Immature natural killer cell (primary cell): Measurements from ENCODE around the gene IQGAP2. TPM values are rescaled to one million over a fixed set of nuclear protein-coding genes. Genes with fewer than 3 reads are reported as not detected.
A peak's percentile ranks its signal among the peaks of the same experiment; 100 is the strongest.

Source experiments
- DNase-seq, 3 donors: peaks; one replicate each; pipeline ENCODE4 v3.0.0; 2022; ENCODE audit warnings: mixed read lengths in 1 of 3
- H3K27ac Mint-ChIP-seq, 6 donors: one replicate each; pipeline ENCODE4 v1.8.0; 2020; ENCODE audit warnings: mixed read lengths in 6 of 6, mild to moderate bottlenecking in 5 of 6, inconsistent platforms in 4 of 6, moderate library complexity in 3 of 6
- H3K27me3 Mint-ChIP-seq, 3 donors: one replicate each; pipeline ENCODE4 v1.8.0; 2020 to 2021; ENCODE audit warnings: low read depth in 3 of 3, mild to moderate bottlenecking in 3 of 3, mixed read lengths in 3 of 3, moderate library complexity in 3 of 3, inconsistent platforms in 1 of 3
- H3K36me3 Mint-ChIP-seq, 3 donors: one replicate each; pipeline ENCODE4 v1.8.0; 2020; ENCODE audit warnings: mixed read lengths in 3 of 3, inconsistent platforms in 2 of 3, mild to moderate bottlenecking in 2 of 3
- H3K4me1 Mint-ChIP-seq, 2 donors: one replicate each; pipeline ENCODE4 v1.8.0; 2020; ENCODE audit warnings: inconsistent platforms in 2 of 2, mild to moderate bottlenecking in 2 of 2, mixed read lengths in 2 of 2, moderate library complexity in 1 of 2
- H3K4me3 Mint-ChIP-seq, 5 donors: one replicate each; pipeline ENCODE4 v1.8.0; 2020; ENCODE audit warnings: mild to moderate bottlenecking in 5 of 5, mixed read lengths in 5 of 5, inconsistent platforms in 3 of 5, moderate library complexity in 3 of 5
- H3K9me3 Mint-ChIP-seq, 6 donors: one replicate each; pipeline ENCODE4 v1.8.0; 2020; ENCODE audit warnings: mild to moderate bottlenecking in 6 of 6, mixed read lengths in 6 of 6, inconsistent platforms in 4 of 6, moderate library complexity in 3 of 6
- polyA plus RNA-seq, 3 donors: library from polyadenylated mRNA; unstranded; fragments of 300-500 nt; fragmentation: Illumina TruSeq; gene quantifications; one replicate each; pipeline ENCODE4 v1.2.3, GENCODE V29; 2021

The IQGAP2 gene
- polyA plus RNA-seq, 3 donors from 2014 or later, result 38.8 to 92.5 (median 43.6) TPM

DNA sequence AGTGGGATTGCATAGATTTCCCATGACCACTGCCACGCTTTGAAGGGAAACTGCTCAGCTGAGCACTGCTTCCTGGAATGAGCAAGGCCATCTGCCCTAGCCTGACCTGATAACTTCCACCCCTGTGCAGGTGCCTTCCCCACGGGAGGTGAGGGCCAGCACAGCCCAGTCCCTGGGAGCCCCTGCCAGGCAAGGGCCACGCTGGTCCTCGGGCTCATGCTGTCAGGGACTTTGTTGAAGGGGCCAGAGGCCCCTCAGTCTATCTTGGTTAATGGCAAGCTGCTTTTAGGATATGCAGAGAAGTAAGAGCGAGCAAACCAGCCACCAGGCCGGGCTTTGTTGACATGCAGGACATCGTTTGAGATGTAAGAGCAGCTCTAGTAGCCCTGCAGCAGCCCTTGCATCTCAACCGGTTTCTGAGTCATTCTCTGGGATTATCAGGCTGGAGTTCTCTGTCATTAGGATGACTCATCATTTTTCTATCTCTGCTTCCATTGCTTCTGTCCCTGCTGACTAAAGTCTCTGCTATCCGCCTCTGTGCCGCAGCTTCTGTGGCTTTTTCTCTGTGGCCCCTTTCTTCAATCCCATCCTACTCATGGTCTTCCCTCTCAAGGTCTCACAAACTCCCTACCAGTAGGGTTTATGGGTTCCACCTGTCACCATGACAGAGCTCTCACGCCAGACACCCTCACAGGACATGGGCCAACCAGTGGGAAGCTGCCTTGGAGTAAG, 30.6 kb upstream of the IQGAP2 start:
- peaks cover 0 to 4% (median 2%) of the 10 kb centered on the region in 3 donors for H3K27me3 Mint-ChIP-seq
- H3K9me3 Mint-ChIP-seq, result no peaks in the 10 kb centered on the region
- no peak overlapping the region for H3K4me3 Mint-ChIP-seq
- peak overlapping the region in 1 of 6 donors; percentile 49 for H3K27ac Mint-ChIP-seq
- H3K4me1 Mint-ChIP-seq, result peaks cover 5 to 10% of the 10 kb centered on the region in 2 donors
- H3K36me3 Mint-ChIP-seq, result peaks cover 2 to 5% (median 3%) of the 10 kb centered on the region in 3 donors
- no peak for DNase-seq

DNA sequence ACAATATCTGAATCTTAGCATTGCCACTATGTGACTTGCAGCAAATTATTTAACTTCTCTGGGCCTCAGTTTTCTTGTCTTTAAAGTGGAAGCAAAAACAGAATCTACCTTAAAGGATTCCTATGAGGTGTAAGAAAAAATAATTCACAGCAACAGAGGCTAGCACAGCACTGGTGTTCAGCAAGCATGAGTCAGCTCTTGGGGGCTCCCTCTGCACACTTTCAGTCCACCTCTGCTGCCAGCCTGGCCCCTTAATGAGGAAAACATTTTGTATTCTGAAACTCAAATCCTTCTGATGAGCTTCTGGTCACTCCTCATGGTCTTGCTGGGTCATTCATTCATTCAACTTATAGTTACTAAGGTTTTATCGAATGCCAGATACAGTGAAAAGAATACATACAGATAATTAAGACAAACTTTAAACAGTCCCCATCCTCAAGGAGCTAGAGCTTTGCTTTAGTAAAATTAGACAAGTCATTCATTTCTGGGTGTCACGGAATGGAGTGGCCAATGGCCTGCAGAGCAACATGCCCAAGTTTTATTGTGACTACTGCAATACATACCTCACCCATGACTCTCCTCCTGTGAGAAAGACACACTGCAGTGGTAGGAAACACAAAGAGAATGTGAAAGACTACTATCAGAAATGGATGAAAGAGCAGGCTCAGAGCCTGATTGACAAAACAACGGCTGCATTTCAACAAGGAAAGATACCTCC, 26.8 kb upstream of the IQGAP2 start:
- Mint-ChIP-seq H3K4me1 (peaks cover 15 to 43% of the 10 kb centered on the region in 2 donors), H3K36me3 (peaks cover 2 to 5% (median 3%) of the 10 kb centered on the region in 3 donors), H3K4me3 (no peak overlapping the region), H3K27me3 (peaks cover 0 to 2% (median 0%) of the 10 kb centered on the region in 3 donors), H3K27ac (peak overlapping the region in 1 of 6 donors; percentile 13), H3K9me3 (no peaks in the 10 kb centered on the region)
- no peak for DNase-seq

DNA sequence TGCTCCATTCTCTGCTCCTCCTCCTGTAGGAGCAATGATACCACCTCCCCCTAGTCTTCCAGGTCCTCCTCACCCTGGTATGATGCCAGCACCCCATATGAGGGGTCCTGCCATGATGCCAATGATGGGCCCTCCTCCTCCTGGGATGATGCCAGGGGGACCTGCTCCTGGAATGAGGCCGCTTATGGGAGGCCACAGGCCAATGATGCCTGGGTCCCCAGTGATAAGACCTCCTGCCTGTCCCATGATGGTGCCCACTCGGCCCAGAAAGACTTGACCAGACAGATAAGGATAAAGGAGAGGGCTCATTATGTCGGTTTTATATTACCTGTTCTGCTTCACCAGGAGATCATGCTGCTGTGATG, 26.2 kb upstream of the IQGAP2 start:
- Mint-ChIP-seq H3K4me1 (peaks cover 15 to 43% of the 10 kb centered on the region in 2 donors), H3K9me3 (no peaks in the 10 kb centered on the region), H3K36me3 (peaks cover 2 to 5% (median 3%) of the 10 kb centered on the region in 3 donors), H3K4me3 (no peak overlapping the region), H3K27ac (peak overlapping the region in 1 of 6 donors; percentile 13), H3K27me3 (peaks cover 0 to 2% (median 0%) of the 10 kb centered on the region in 3 donors)
- no peak for DNase-seq

DNA sequence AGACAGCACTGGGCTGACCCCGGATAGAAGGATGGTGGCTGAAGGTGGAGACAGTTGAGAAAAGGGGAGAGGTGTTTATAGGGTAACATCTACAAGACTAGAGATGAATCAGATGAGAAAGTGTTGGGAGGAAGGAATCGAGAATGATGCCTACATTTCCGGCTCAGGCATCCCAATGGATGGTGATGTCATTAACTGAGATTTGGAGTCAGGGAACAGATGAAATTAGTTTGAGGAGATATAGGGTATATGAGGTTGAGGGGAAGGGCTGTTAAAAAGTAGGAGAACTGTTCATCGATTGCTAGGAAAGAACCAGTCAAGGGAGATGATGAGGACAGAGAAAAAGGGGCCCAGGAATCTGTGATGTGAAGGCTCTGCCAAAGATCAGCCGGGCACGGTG, 24.7 kb upstream of the IQGAP2 start:
- Mint-ChIP-seq H3K9me3 (no peaks in the 10 kb centered on the region), H3K4me3 (no peak overlapping the region), H3K36me3 (peaks cover 2 to 5% (median 3%) of the 10 kb centered on the region in 3 donors), H3K27me3 (peaks cover 0 to 2% (median 2%) of the 10 kb centered on the region in 3 donors), H3K27ac (peak overlapping the region in 5 of 6 donors; percentile 28 to 68 (median 63)), H3K4me1 (peaks cover 24 to 49% of the 10 kb centered on the region in 2 donors)
- DNase-seq, result no peak

DNA sequence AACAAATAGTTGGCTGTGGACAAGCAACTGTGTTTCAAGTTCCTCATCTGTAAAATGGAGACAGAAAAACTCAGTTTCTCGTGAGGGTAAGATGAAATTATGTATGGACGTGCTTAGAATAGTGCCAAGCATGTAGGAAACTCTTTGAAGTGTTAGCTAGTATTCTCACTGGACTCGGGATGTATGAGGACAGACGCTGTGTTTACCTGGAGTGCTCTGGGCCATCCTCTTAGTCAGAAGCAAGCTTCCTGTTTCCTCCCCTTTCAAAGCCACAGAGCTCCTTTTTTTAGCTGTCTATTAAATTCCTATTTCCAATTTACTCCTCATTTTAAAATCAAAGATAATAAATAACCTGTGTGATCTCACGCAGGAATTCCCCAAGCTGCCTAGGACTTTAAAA, 23.8 kb upstream of the IQGAP2 start:
- Mint-ChIP-seq H3K36me3 (peaks cover 2 to 5% (median 2%) of the 10 kb centered on the region in 3 donors), H3K4me1 (peaks cover 33 to 59% of the 10 kb centered on the region in 2 donors), H3K27ac (peak overlapping the region in 4 of 6 donors; percentile 34 to 77 (median 70)), H3K9me3 (no peaks in the 10 kb centered on the region), H3K27me3 (peaks cover 0 to 2% (median 0%) of the 10 kb centered on the region in 3 donors), H3K4me3 (no peak overlapping the region)
- DNase-seq, result no peak

DNA sequence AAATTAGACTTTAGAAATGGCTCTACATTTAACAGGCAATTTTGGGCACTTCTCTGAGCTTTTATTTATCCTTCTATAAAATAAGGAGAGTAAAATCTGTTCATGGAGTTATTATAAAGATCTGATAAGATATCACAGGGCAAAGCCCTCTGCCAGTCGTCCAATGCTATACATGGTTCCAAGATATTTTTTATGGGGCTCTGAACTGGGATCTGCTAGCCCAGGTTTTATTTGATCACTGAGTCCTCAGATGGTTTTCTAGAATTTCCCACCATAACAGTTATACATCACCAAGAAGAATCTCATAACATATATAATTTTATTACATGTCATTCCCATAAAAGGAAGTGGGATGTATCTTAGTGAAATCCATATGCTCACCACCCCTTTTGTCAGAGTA, 23.2 kb upstream of the IQGAP2 start:
- peaks cover 37 to 64% of the 10 kb centered on the region in 2 donors for H3K4me1 Mint-ChIP-seq
- H3K27me3 Mint-ChIP-seq, result peaks cover 0 to 2% (median 0%) of the 10 kb centered on the region in 3 donors
- H3K27ac Mint-ChIP-seq, result peak overlapping the region in 1 of 6 donors; percentile 71
- H3K4me3 Mint-ChIP-seq, result no peak overlapping the region
- no peak for DNase-seq
- peaks cover 0 to 5% (median 0%) of the 10 kb centered on the region in 3 donors for H3K36me3 Mint-ChIP-seq
- H3K9me3 Mint-ChIP-seq, result no peaks in the 10 kb centered on the region

DNA sequence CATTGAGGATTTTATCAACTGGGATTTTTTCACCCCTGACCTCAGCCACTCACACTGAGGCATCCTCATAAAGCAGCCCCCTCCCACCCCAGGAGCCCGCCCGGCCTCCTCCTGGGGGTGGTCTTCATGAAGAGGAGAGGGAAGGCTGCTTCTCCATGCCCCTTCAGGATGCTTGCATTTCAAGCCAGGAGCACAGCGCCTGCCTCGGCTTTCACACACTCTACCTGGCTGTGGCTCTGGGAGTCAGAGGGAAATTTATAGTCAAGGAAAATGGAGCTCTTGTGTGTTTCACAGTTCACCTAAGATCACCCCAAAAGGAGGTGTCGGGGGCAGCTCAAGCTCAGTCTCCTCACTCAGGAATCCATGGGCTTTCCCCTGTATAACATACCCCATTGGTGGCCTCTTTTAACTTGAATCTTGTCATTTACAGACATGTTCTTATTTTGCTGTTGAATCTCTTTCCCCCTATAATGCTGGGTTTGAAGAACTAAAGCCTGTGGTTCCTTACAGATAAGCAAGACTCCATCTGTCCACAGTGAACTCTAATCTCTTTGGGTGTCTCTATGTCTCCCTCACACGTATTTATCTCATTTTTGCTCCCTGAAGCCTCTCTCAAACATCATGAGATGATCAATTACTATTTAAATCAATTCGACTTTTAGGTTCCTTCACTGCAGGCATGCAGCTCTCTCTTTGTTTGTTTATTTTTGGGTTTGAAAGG, 22.6 kb upstream of the IQGAP2 start:
- H3K4me3 Mint-ChIP-seq, result no peak overlapping the region
- peak overlapping the region in 4 of 6 donors; percentile 47 to 71 (median 60) for H3K27ac Mint-ChIP-seq
- peaks cover 0 to 5% (median 0%) of the 10 kb centered on the region in 3 donors for H3K36me3 Mint-ChIP-seq
- peaks cover 0 to 2% (median 0%) of the 10 kb centered on the region in 3 donors for H3K27me3 Mint-ChIP-seq
- DNase-seq, result no peak
- no peaks in the 10 kb centered on the region for H3K9me3 Mint-ChIP-seq
- H3K4me1 Mint-ChIP-seq, result peaks cover 42 to 71% of the 10 kb centered on the region in 2 donors

DNA sequence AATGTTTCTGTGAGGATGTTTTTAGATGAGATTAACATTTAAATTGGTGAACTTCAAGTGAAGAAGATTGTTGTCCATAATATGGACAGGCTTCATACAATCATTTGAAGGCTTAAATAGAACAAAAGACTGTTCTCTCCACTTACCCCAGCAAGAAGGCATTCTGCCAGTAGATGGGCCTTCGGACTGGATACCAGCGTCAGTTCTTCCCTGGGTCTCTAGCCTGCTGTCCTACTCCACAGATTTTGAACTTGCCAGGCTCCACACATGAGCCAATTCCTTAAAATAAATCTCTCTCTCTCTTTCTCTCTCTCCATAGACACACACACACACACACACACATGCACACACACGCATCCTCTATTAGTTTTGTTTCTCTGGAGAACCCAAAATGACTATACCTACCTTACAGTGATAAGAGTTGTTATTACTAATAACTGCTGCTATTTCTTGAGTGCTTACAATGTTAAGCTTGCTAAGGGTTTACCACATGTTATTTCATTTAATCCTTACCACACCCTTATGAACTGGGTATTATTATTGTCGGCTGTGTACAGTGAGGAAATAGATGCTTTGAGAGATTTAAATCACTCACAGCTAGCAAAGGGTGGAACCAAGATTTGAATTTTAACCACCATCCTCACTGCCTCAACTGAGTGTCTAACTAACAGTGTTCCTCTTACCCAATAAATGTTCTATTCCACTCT, 19.8 kb upstream of the IQGAP2 start:
- no peak for DNase-seq
- Mint-ChIP-seq H3K36me3 (peaks cover 0 to 4% (median 0%) of the 10 kb centered on the region in 3 donors), H3K4me3 (peak overlapping the region in 2 of 5 donors; percentile 4 to 8), H3K9me3 (no peaks in the 10 kb centered on the region), H3K27ac (peak overlapping the region; percentile 2 to 71 (median 22)), H3K27me3 (peaks cover 0 to 2% (median 0%) of the 10 kb centered on the region in 3 donors), H3K4me1 (peaks cover 41 to 63% of the 10 kb centered on the region in 2 donors)

DNA sequence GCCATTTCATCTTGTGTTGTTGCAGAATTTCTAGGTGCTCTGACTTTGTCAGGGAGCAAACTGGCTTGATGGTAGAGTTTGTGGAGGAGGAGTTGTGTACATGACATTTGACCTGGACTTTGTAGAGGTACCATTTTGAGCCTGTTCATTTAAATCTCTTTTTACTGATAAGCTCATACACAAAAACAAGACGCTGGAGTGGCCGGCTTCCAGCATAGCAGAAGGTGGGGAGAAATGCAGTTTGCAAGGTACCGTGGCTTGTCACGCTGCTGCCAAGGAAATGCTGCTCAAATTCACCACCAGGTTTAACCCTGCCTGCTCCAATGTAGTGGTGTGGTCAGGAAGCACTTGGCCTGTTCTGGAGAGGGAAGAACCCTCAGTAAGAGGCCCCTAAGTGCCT, 18.9 kb upstream of the IQGAP2 start:
- Mint-ChIP-seq H3K4me3 (peak overlapping the region in 4 of 5 donors; percentile 27 to 65 (median 38)), H3K27me3 (peaks cover 0 to 2% (median 0%) of the 10 kb centered on the region in 3 donors), H3K36me3 (no peaks in the 10 kb centered on the region), H3K9me3 (no peaks in the 10 kb centered on the region), H3K4me1 (peaks cover 40 to 59% of the 10 kb centered on the region in 2 donors), H3K27ac (peak overlapping the region in 5 of 6 donors; percentile 49 to 78 (median 70))
- DNase-seq, result no peak

DNA sequence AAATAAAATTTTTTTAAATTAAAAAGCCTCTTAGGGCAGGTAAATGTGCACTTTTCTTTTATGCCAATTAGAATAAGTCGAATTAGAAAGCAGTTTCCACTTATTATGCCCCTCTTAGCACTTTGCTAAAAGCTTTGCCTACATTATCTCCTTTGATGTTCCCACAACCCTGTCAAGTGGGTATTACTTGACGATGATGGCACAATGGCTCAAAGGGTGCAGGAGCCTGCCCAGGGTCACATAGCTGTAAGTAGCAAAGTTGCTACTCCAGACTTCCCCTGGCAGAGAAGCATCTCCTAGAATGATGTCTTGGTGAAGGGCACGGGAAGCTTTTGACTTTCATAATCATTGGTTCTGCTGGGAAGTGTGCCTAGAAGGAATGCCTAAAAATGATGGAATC, 18.4 kb upstream of the IQGAP2 start:
- H3K4me3 Mint-ChIP-seq, result peak overlapping the region in 2 of 5 donors; percentile 40 to 58
- H3K27me3 Mint-ChIP-seq, result peaks cover 0 to 2% (median 0%) of the 10 kb centered on the region in 3 donors
- H3K4me1 Mint-ChIP-seq, result peaks cover 39 to 56% of the 10 kb centered on the region in 2 donors
- no peaks in the 10 kb centered on the region for H3K36me3 Mint-ChIP-seq
- H3K9me3 Mint-ChIP-seq, result no peaks in the 10 kb centered on the region
- peak overlapping the region in 4 of 6 donors; percentile 34 to 70 (median 60) for H3K27ac Mint-ChIP-seq
- DNase-seq, result no peak

DNA sequence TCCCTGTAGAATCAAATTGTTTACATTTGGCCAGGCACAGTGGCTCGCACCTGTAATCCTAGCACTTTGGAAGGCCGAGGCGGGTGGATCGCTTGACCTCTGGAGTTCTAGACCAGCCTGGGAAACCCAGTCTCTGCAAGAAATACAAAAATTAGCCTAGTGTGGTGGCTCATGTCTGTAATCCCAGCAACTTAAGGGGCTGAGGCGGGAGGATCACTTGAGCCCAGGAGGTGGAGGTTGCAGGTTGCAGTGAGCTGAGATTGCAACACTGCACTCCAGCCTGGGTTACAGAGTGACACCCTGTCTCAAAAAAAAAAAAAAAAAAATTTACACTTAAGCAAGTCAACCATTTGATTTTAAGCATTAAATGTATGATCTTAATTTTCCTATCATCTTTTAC, 17.5 kb upstream of the IQGAP2 start:
- Mint-ChIP-seq H3K27me3 (peaks cover 0 to 2% (median 0%) of the 10 kb centered on the region in 3 donors), H3K36me3 (no peaks in the 10 kb centered on the region), H3K27ac (peak overlapping the region in 3 of 6 donors; percentile 26 to 64 (median 34)), H3K9me3 (no peaks in the 10 kb centered on the region), H3K4me1 (peaks cover 47 to 57% of the 10 kb centered on the region in 2 donors), H3K4me3 (no peak overlapping the region)
- DNase-seq, result no peak

DNA sequence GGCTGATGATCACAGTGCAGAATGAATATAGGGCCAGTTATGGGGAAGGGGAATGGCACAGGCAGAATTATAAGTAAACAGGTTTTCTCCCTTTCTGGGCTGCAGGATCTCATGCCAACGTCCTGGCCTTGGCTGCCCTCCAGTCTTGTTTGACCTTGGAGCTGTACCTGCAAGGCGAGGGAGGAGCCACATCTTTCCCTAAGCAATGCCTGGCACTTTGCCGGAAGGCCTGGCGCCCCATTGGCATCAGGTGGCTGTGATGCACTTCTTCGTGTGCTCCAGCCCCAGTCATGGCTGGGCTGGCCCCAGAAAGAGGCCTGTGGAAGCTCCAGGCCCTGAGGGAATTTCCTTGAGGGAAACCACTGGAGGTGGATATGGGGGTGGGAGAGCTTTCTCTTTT, 16.7 kb upstream of the IQGAP2 start:
- H3K27me3 Mint-ChIP-seq, result peaks cover 0 to 2% (median 0%) of the 10 kb centered on the region in 3 donors
- H3K36me3 Mint-ChIP-seq, result no peaks in the 10 kb centered on the region
- peak overlapping the region in 1 of 6 donors; percentile 86 for H3K27ac Mint-ChIP-seq
- peaks cover 52 to 60% of the 10 kb centered on the region in 2 donors for H3K4me1 Mint-ChIP-seq
- no peaks in the 10 kb centered on the region for H3K9me3 Mint-ChIP-seq
- no peak for DNase-seq
- no peak overlapping the region for H3K4me3 Mint-ChIP-seq

DNA sequence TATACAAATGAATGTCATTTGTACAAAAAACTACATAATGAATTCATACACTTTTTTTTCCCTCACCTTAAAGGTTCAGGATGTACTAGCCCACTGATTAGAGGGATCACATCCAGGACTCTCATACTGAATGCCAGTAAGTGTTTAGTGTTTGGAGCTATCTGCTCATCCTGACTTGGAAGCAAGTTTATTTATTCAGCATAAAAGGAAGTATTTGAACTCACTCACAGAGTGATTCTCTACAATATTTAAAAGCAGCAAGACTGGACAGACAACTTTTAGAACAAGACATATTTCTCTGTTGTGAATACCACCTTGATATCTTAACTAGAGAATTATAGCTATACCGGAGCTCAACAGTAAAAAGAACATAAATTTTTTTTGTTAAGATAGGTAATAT, 14.8 kb upstream of the IQGAP2 start:
- Mint-ChIP-seq H3K27me3 (no peaks in the 10 kb centered on the region), H3K27ac (peak overlapping the region in 1 of 6 donors; percentile 2), H3K9me3 (peaks cover 0 to 5% (median 0%) of the 10 kb centered on the region in 6 donors), H3K4me3 (no peak overlapping the region), H3K36me3 (no peaks in the 10 kb centered on the region), H3K4me1 (peaks cover 62 to 74% of the 10 kb centered on the region in 2 donors)
- no peak for DNase-seq
